Activated CD8-positive, alpha-beta memory T cell treated with anti-CD3 and anti-CD28 coated beads for 24 hours (primary cell): ENCODE measurements around the gene FKBP1B.
"Not testable (repeated sequence)": the region's sequence is repeated elsewhere in the genome, so short reads cannot be mapped to it uniquely, and the experiment has no call there.

Experiments
- DNase-seq: peaks from one replicate; pipeline ENCODE4 v3.0.0-alpha.2; 2020

FKBP1B gene

GRCh38 chr2:24049485-24050021, at the start of gene FKBP1B:
TSS of gene FKBP1B (plus strand) at chr2:24049741. CDS start at chr2:24049850, 109 bp downstream.
- DNase-seq: peak; percentile 81

GRCh38 chr2:24007693-24008092, 41.8 kb upstream of the FKBP1B start:
- DNase-seq: no peak

GRCh38 chr2:24008672-24009366, 40.7 kb upstream of the FKBP1B start:
- DNase-seq: no peak

DNA sequence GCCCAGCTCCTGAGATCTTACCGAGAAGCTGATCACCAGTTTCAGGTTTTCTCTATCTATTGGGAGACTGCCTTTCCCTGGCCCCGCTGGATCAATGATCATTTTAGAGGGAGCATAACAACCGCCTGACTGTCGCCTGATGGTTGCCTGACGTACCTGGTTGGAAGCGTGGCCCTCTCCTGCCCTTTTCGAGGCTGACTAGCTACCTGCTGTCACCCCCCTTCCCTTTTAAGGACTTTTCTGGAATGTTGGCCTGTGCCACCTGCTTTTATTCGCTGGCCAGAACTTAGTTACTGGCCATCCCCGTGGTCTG, 40.2 kb upstream of the FKBP1B start:
- DNase-seq: no peak

- no peak for DNase-seq
These were observed 39.7 kb upstream of the FKBP1B start, which contains the start of gene MFSD2B for GRCh38 chr2:24009680-24010476. TSS of gene MFSD2B (plus strand) at chr2:24010085. CDS start at chr2:24010097, 12 bp downstream.

DNA sequence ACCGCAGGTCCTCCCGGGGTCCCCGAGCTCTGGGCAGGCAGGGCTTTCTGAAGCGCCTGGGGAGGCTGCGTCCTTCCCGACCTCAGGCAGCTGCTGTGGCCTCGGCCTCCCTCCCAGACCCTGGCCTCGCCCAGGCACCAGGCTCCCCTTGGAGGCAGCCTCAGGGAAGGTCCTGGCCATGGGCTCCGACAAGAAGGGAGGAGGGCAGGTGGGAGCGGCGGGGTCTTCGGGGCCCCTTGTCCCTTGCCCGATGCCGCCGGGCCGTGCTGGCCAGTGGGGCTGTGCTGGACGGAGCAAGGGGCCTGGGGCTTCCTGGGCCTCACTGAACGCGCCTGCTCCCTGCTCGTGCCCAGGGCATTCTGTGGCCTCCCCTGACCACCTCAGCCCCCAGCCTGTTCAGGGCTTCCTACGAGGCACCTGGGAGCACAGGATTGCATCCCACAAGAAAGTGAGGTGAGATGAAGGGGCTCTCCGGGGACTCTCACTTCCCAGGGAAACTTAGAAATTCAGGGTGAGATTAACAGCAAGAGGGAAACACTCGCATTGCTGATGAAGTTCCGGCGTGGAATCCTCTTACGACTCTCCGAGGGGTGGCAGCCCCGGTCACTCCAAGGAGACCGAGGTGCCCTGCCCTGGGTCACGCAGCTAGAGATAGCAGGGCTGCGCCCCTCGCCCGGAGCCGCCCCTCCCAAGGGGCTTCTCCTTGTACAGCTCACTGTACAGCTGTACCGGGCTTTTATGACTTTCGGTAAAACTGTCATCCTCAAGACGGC, 38.9 kb upstream of the FKBP1B start:
- no peak for DNase-seq

DNA sequence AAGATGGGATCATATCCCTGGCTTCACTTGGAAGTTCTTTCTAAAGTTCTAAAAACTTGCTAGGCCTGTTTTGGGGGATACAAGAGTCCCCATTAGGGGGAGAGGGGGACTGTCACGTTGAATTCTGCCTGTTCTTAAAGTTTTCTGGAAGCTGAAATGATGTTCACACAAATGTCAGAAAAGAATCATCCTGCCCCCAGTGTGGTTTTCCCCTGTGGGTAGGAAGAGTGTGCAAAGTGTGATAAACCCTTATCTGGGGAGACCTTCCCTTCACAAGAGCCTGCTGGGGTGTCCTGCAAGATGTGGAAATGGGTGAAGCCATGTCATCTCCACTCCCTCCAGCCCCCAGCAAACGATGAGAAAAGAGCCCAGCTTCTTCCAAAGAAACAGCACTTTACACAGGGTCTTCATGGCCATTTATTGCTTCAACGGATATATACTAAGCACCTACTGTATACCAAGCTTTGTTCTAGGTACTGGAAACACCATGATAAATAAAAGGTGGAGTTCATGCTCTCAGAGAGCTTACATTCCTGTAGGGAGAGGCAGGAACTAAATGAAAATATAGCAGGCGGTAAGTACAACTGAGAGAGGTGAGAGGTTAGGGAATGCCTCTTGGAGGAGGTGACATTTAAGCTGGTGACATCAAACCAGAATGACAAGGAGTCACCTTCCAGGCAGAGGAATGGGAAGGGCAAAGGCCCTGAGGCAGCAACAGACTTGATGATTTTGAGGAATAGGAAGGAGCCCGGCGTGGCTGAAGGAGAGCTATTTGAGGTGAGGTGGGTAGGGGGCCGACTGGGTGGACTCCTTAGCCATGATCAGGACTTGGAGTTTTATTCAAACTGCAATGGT, 38.1 kb upstream of the FKBP1B start:
- DNase-seq: no peak

DNA sequence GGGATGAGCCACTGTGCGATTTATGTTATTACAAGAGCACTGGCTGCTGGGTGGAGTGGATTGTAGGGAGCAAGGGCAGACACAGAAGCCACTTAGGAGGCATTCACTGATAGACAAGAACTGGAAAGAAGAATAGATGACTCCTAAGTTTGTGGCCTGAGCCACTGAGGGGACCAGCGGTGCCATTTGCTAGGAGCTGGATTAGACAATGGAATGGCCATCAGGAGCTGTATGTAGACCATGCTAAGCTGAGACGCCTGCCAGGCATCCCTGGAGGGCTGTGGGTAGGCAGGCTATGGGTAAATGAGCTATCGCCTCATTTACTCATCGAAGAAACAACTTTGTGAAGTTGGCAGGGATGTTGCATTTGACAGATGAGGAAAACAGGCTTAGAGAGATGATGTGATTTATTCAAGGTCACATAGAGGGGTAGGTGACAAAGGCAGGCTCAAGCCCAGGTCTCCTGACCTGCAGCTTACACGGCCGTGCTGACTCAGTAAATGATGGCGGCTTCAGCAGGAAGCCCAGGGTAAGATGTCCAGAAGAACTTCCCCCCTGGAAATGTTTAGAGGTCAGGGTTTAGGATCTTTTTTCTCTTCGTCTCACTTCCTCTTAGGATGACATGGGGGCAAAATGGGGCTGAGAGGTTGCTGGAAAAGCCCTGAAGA, 36.9 kb upstream of the FKBP1B start:
- no peak for DNase-seq

DNA sequence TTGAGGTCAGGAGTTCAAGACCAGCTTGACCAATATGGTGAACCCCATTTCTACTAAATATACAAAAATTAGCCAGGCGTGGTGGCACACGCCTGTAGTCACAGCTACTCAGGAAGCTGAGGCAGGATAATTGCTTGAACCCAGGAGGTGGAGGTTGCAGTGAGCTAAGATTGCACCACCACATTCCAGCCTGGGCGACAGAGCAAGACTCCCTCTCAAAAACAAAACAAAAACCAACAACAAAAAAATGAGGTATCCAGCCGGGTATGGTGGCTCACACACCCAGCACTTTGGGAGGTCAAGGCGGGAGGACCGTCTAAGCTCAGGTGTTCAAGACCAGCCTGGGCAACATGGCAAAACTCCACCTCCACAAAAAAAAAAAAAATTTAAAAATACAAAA, 34.6 kb upstream of the FKBP1B start:
- not testable (repeated sequence) for DNase-seq

DNA sequence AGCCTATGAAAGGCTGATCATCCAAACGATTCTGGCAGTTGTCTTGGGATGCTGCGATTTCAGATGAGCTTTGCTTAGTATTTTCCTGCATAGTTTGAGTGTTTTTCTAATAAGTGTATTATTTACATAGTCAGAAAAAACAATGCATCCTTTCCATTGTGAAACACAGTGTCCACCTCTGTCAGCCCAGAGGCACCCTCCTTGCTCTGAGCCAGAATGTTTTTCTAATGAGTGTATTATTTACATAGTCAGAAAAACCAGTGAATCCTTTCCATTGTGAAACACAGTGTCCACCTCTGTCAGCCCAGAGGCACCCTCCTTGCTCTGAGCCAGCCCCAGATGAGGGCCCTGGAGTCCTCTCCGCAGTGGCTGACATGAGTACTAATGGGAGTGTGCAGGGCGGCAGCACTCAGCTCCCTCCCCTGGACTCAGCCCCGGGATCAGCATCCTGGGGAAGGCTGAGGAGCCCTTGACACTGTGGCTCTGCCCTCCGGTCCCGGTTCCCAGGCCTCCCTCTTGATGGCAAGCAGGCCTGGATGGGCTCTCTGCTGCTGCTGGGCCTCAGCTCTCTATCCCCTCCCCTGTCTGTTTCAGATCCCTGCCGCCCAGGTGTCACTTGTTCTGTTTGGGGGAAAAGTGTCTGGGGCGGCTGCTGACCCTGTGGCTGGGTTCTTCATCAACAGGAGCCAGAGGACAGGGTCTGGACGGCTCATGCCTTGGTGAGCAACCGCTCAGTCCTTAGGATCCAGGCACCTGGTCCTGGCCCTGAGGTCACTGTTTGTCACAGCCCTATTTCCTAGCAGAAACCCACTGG, 33.8 kb upstream of the FKBP1B start:
- no peak for DNase-seq

DNA sequence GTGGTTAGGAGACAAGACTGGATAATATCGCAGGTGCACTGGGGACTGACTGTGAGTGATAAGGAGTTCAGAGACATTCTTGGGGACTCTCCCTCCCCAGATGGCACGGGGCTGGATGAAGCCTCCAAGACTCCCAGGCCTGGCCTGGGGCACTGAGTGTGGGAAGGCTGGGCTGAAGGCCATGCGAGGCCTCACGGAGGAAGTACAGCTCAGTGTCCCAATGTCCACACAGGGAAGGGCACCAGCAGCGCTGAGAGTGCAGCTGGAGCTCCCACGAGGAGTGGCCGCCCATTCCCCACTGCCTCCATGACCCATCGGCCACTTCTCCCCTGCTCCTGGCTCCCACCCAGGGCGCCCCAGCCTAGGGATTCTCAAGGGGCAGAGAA, 33.2 kb upstream of the FKBP1B start:
- DNase-seq: no peak

DNA sequence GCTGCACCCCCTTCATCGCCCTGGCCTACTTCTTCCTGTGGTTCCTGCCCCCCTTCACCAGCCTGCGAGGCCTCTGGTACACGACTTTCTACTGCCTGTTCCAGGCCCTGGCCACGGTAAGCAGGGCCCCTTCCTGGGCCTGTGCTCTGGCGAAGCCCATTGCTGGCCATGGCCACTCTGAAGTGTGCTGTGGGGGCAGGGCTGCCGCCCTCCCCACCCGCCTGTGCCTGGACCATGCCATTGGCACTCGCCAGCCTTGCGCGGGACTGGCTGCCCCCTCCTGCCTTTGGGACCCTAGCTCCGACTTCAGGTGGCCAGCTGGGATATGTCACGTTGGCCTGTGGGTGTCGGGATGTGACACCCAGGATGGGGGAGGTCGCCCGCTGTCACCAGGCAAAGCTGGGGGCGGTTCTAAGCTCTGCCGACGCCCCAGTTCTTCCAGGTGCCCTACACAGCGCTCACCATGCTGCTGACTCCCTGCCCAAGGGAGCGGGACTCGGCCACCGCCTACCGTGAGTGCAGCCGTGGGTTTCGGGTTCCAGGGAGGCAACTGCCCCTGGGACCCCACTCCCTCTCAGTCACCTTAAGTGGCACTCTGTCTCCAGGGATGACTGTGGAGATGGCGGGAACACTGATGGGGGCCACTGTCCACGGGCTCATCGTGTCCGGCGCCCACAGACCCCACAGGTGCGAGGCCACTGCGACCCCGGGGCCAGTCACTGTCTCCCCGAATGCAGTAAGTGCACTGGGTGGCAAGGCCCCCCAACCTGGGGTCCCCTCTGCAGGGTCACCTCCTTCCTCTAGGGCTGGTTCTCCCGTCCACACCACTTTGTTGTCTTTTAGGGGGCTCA, 32.5 kb upstream of the FKBP1B start:
- DNase-seq: no peak

DNA sequence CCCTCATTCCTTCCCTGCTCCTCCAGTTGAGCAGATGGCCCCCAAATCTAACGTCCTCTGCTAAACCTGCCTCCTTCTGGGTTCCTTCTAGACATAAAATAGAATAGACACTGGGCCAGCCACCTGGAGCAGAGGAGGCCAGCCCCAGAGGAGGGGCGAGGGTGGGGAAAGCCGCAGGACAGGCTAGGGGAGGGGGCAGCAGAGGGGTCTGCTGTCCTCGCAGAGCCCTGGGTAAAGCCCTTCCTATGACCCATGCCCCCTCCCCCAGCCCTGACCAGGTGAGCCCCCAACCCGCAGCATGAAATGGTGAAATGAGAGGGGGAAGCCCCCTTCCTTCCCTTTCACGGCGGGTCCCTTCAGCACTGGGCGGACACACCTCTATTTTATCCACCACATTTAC, 31.8 kb upstream of the FKBP1B start:
- no peak for DNase-seq

DNA sequence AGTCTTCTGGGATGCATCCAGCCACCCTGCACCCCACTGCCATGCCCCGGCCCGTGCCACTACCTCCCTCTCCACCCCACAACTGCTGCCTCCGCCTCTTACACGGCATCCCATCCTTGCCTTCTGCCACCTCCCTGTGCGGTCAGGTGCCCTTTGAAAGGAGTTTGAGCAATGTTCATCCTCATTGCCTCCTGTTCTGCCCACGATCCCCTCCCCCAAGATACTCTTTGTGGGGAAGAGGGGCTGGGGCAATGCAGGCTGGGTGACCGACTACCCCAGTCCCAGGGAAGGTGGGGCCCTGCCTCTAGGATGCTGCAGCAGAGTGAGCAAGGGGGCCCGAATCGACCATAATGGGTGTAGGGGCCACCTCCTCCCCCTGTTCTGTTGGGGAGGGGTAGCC, 31.3 kb upstream of the FKBP1B start:
- DNase-seq: no peak

- DNase-seq: no peak
These were observed 29.8 kb upstream of the FKBP1B start for GRCh38 chr2:24019729-24020128.

DNA sequence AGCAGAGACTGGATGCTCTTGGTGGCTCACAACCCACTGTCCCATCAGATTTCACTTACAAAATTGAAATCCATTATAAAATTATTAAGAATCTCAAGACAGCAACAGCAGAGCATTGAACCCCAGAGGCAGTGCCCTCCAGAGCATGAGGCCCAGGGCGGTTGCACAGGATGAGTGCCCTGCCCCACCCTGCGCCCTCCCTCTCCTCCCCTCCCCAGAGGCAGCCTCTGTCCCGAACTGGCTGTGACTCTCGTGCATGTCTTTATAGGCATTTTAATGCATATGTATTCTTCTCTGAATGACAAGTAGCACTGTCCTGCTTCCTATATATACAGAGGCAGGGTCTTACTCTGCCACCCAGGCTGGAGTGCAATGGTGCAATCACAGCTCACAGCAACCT, 29.3 kb upstream of the FKBP1B start:
- no peak for DNase-seq

DNA sequence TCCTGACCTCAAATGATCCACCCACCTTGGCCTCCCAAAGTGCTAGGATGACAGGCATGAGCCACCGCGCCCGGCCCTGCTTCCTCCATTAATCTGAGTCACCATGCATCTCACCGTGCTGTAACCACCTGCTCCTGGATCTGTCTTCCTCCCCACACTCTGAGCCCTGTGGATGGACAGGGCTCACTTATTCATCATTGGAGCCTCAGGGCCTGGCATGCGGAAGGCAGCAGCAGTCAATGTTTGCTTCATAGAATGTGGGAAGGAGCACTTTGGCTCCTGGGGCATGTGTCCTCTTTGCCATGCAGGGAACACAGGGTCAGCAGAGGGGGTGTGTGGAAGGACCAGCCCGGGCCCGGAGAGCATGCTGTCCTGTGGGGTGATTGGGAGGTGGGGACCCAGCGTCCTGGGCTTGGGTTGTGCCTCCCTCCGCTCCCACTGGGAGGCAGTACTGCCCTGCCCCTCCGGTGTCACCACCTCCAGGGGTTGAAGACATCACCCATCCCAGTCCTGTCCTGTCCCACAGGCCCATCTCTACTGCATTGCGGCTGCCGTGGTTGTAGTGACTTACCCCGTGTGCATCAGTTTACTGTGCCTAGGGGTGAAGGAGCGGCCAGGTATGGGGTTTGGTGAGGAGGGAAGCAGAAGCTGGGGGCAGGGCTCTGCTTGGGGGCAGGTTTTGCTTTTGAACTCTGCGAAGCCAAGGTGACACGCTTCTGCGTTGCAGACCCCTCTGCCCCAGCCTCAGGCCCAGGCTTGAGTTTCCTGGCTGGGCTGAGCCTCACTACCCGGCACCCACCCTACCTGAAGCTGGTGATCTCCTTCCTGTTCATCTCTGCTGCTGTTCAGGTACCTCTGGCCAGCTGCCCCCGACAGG, 28.2 kb upstream of the FKBP1B start:
- no peak for DNase-seq

DNA sequence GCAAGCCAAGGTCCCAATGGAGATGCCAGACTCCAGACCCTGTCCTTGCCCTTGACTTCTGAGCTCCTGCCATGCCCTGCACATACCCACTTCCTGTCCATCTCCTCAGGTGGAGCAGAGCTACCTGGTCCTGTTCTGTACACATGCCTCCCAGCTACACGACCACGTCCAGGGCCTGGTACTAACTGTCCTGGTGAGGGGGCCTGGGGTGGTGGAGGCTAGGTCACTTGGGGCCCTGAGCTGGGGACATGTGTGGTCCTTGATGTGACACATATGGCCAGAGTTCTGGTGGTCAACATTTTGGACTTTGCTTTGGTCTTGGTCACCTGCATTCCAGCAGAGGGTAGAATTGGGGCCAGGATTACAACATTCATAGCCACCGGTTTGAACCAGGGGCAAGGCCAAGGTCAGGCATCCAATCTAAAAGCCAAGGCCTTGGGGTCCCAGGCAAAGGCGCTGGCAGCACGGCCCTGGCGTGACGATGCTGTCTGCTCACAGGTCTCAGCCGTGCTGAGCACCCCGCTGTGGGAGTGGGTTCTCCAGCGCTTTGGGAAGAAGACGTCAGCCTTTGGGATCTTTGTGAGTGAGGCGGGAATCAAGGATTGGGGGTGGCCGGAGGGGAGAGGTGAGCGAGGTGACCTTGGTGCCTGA, 27.1 kb upstream of the FKBP1B start:
- no peak for DNase-seq
